Measurements from ENCODE around the gene BBC3. TPM values are rescaled to one million over a fixed set of nuclear protein-coding genes. Genes with fewer than 3 reads are reported as not detected.

BBC3 gene
- total RNA-seq, 1 donor from 2014 or later, result 3.6 TPM

DNA sequence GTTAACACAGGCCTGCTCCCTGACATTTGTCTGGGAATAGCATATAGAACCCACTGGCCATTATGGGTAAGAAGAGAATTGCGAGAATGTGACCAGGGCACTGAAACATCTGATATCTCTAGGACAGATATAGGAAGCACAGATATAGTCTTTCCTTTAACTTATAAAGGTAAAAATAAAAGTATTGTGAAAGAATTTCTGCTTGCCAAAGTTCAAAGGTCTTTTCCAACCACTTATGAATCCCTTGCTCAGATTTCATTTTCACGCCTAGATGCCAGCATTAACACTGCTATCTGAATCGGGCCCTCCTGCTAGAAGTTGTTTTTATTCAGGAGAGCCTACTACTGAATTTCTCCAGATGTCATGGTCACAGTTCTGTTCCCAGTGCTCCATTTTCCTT is 27.7 kb downstream of the BBC3 start:
- DNase-seq (ENCODE audit: low spot score), result no peak

DNA sequence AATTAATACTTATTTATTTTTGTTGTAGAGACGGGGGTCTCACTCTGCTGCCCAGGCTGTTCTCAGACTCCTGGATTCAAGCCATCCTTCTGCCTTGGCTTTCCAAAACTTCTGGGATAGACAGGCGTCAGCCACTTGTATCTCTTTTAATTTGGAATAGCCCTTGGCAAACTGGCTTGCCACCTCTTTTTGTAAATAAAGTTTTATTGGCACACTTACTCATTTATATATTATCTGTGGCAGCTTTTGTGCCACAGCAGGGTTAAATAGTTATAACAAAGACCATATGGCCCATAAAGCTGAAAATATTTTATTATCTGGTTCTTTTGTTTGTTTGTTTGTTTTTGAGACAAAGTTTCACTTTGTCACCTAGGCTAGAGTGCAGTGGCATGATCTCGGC is 30.5 kb downstream of the BBC3 start:
- DNase-seq (ENCODE audit: low spot score), result no peak

DNA sequence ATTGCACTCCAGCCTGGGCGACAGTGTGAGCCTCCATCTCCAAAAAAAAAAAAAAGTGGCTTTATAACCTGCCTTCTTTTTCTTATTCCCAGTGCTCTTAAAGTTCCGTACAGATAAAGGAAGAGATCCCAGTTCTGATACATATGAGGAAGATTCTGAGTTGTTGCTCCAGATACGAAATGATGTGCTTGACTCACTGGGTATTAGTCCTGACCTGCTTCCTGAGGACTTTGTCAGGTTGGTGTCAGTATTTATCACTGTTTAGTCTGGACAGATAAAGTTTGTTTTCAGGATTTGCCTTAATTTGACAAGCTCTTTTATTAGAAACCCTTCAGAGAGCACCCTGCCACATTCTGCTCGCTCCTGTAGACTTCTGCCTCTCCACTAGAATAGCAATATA is 33.9 kb downstream of the BBC3 start:
- DNase-seq (ENCODE audit: low spot score), result no peak

DNA sequence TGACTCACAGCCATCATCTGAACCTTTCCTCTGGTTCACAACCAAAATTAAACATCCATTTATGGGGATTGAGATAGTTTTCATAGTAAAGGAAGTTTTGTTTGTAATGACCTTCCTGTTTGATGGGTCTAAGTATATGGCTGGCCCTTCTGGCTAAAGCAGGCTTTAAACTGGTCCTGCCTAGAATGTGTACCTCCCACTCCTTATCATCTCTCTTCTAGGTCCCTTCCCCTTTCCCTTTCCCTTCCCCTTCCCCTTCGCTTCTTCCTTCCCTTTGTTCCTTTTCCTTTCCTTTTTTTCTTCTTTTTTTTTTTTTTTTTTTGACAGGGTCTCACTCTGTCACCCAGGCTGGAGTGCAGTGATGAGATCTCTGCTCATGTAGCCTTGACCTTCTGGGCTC is 35.6 kb downstream of the BBC3 start:
- no peak for DNase-seq (ENCODE audit: low spot score)

DNA sequence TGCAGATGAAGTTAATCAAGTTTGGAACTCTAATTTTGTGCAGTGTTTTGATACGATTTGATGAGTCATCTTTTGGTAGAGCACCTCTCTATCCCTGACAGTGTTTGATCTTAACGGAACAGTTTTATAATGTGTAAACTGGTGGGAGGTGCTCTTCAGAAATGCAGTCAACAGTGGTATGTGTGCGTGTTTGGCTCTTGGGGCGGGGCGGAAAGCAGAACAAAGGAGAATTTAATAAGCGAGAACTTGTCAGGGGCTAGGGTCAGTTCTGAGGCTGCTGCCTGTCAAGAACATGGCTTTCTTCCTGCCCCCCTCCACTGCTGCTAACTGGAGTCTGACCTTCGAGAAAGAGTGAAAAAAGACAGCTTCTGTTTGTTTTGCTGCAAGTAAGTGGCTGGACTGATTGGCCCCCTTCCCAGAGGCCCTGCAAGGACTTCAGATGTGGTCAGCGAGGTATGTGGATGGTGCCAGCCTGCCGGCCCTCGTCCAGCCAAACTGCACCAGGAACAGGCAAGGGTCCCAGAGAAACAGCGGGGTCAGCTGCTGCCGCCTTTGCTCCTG is 40.8 kb downstream of the BBC3 start:
- no peak for DNase-seq (ENCODE audit: low spot score)

DNA sequence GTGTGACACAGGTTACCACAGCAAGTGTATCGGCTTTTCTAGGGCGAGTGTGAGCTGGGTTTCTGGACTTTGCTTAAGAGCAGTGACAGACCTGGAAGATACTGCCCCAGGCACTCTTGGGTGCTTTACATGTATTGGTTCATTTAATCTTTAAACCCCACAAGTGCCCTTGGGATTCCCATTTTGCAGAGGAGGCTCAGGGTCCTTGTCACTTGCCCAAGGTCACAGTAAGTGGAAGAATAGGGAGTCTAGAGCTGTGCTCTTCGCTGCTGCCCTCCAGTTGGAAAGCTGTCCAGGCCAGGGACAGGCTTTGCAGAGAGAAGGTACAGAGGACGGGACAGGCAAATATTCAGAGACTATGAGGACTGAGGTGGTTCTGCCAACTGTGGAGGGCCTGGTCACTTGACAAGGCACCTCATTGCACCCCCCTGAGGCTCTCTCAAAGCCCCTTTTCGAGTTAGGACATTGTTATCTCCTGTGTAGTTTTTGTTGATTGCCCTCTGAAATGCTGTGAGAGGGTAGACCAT is 42.4 kb downstream of the BBC3 start:
- DNase-seq (ENCODE audit: low spot score), result no peak

DNA sequence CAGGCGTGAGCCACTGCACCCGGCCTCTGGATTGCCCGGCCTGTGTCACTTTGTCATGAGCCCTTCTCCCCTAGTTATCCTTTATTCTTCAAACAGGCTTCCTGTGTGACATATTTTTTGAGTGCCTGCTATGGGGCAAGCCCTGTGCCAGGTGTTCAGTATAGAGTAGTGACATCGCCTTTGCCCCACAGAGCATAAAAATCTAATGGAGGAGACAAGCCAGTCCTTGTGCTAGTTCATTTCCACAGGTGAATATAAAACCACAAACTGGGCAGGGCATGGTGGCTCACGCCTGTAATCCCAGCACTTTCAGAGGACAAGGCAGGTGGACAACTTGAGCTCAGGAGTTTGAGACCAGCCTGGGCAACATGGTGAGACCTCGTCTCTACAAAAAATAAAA is 43.2 kb downstream of the BBC3 start:
- no peak for DNase-seq (ENCODE audit: low spot score)

DNA sequence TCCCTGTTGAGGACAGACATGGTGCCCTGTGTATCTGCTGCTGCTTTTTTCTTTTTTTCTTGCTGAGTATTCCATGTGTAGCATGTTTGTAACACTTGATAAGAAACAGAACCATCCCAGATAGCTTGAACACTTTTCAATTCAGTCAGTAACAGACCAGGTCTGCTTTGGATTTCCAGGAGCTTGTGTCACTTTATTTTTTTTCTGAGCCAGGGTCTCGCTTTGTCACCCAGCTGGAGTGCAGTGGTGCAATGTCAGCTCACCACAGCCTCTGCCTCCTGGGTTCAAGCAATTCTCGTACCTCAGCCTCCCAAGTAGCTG is 43.7 kb downstream of the BBC3 start:
- DNase-seq (ENCODE audit: low spot score), result no peak

DNA sequence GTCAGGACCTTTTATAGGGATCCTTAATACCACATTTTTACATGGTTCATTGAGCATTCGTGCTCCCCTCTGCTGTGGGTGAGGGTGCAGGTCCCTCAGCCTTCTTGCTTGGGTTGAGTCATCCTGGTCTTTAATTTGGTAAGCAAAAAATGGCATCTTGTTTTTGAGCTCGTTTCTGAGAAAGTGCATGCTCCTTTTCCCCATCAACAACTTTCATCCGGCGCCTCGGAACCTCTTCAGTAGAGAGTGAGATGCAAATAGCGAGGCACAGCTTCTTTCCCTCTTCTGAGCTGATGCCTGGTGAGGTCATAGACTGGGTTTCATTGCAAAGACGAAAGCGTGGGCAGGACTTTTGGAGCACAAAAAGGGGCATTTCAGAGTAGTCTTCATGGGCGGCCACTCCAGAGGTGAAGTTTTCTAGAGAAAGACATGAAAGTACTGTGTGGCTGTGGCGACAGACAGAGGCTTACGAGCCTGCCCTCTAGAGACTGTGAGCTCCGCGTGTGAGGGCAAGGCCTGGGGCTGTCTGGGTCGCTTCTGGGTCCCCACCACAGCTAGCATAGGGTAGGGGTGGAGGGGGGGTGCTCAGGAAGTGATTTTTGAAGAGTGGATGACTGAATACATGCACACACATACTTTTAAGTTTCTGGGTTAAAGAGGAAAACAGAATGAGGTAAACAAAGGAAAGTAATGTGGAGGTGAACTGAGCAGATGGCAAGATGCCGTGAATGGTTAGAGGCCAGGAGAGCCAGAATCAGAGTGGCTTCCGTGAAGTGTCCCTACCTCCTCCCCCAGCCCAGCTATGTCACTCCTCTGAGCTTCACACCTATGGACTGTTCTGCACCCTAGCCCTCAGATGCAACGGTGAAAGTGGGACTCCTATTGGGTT is 44.3 kb downstream of the BBC3 start:
- DNase-seq (ENCODE audit: low spot score), result no peak

DNA sequence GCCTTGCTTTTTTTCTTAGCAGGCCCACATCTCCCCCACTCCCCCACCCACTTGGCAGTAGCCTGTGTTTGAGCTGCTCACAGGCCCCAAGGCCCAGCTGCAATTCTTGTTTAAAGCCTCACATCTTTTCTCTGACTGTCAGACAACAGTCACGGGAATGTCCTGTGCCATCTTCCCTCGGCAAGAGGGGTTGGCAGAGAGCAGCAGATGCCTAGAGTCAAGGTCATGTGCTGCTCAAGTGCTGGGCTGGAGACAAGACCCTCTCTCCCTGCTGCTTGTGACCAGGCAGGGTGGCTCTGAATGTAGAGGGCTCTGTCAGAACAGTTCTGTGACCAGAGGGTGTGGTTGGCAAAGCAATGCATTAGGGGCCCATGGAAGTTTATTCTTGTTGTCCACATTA is 47.4 kb downstream of the BBC3 start:
- DNase-seq (ENCODE audit: low spot score), result no peak

DNA sequence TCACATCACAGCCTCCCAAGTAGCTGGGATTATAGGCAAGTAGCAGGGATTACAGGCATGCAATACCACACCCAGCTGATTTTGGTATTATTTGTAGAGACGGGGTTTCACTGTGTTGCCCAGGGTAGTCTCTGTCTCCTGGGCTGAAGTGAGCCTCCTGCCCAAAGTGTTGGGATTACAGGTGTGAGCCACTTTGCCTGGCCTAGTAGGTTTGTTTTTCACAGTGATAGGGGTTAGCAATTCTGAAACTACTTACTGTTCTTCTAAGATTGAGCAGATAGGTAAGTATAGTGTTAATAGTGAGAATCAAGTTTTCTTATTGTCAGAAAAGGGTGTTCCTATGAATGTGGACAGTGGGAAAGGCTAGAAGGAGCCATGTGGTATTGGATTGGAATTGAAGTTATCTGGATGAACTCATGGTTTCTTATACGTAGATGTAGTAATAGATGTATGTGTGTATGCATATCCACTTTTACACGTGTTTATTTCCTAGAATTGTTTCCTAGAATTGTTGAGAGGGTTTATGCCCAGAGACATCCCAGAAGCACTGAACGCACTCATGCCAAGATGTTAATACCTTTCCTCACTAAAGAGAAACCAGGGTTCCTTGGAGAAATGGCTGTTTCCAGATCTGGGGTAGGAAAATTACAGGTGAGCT is 51.2 kb downstream of the BBC3 start:
- DNase-seq (ENCODE audit: low spot score), result no peak

DNA sequence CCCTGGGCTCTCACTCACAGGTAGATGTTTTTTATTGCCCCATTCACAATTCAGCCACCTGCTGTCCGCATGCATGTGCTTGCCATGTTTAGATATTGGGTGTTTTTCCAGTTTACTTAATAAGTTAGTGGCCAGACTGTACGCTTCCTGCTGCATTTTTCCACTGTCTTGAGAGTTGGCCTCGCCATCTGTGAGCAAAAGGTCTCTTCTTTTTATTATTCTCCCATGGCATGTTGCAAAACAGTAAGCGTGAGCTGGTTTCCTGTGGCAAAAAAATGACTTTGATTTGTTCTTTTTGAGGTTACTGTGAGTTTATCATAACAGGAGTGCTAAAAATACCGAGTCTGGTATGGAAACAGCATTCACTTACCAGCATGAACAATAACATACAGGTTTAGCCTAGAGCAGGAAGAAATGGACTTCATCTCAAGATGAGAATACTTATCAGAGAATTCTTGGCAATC is 54.3 kb downstream of the BBC3 start:
- no peak for DNase-seq (ENCODE audit: low spot score)

DNA sequence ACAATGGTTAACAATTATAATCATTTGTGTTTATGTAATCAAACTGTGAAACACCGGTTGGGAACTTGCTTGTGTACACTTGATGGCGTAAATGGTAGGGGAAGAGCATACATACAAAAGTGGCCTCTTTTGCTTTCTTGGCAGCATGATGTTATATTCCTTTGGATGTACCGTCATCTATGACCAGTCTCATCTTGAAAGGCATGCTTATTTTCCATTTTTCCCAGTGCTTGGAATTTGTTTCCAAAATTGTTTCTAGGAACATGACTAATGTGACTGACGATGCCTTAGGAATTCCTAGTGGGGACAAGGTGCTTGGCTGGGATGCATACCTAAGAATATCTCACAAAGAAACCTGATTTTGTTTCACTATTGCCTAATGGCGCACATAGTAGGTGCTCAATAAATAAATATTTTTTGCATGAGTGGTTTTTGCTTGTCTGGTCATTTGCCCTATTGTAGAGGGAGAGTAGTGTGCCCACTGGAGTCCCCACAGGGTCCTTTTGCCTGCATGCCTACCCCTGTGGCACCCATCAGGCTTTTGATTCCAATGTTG is 54.9 kb downstream of the BBC3 start:
- no peak for DNase-seq (ENCODE audit: low spot score)

DNA sequence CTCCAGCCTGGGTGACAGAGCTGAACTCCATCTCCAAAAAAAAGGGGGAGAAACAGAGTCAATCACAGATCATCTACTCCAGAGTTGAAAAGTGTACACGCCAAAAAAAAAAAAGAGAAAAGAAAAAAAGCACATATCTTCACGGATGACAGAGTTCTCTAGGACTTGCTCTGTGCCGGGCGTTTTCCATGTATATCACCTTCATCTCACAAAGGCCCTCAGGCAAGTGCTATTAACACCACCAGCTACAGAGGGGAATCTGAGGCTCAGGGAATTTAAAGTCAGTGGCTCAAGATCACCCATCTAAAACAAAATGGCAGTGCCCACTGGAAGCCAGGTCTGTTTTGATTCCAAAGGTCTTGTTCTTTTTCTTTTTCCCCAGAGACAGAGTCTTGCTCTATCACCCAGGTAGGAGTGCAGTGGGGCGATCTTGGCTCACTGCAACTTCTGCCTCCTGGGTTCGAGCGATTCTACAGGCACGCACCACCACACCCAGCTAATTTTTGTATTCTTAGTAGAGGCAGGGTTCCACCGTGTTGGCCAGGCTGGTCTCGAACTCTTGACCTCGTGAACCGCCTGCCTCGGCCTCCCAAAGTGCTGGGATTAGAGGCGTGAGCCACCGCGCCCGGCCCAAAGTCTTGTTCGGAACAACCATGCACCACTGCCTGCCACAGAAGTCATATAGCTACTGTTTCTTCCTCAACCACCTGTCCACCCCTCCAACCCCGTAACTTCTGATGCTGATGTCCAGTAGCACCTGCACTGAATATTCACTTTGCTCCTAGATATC is 58.1 kb downstream of the BBC3 start:
- DNase-seq (ENCODE audit: low spot score), result no peak

Small RNA genes lying within 50 kb of the gene (microRNA-seq; reads per million reads assigned to microRNA genes)
- gene MIR3190 (ENCODE audit: borderline number of aligned reads) (not detected), gene MIR3191 (ENCODE audit: borderline number of aligned reads) (not detected)

Other genes starting within 250 kb of the BBC3 start
- gene NPAS1, start 211.4 kb downstream of the BBC3 start, total RNA-seq, result not detected
- 23.7 TPM for gene TMEM160, start 182.6 kb downstream of the BBC3 start, total RNA-seq
- gene ZC3H4, start 117.4 kb downstream of the BBC3 start, total RNA-seq, result 30.2 TPM
- gene SAE1, start 100.4 kb downstream of the BBC3 start, total RNA-seq, result 59.3 TPM
- 27.3 TPM for gene CCDC9, start 25.3 kb upstream of the BBC3 start, total RNA-seq
- 34.4 TPM for gene INAFM1, start 43.7 kb upstream of the BBC3 start, total RNA-seq
- gene C5AR1, start 78.7 kb upstream of the BBC3 start, total RNA-seq, result 135 TPM
- gene C5AR2, start 101.0 kb upstream of the BBC3 start, total RNA-seq, result 13.9 TPM
- gene DHX34, start 118.1 kb upstream of the BBC3 start, total RNA-seq, result 13.2 TPM
- gene MEIS3, start 188.3 kb upstream of the BBC3 start, total RNA-seq, result 15.9 TPM
- gene SLC8A2, start 240.7 kb upstream of the BBC3 start, total RNA-seq, result not detected